NCI-H69 (cell line): ENCODE measurements around the gene CAMK2B.

Source experiments
- DNase-seq: peaks from one replicate; lab custom pipeline; 2025; lab: John Stamatoyannopoulos, UW

The CAMK2B gene

DNA sequence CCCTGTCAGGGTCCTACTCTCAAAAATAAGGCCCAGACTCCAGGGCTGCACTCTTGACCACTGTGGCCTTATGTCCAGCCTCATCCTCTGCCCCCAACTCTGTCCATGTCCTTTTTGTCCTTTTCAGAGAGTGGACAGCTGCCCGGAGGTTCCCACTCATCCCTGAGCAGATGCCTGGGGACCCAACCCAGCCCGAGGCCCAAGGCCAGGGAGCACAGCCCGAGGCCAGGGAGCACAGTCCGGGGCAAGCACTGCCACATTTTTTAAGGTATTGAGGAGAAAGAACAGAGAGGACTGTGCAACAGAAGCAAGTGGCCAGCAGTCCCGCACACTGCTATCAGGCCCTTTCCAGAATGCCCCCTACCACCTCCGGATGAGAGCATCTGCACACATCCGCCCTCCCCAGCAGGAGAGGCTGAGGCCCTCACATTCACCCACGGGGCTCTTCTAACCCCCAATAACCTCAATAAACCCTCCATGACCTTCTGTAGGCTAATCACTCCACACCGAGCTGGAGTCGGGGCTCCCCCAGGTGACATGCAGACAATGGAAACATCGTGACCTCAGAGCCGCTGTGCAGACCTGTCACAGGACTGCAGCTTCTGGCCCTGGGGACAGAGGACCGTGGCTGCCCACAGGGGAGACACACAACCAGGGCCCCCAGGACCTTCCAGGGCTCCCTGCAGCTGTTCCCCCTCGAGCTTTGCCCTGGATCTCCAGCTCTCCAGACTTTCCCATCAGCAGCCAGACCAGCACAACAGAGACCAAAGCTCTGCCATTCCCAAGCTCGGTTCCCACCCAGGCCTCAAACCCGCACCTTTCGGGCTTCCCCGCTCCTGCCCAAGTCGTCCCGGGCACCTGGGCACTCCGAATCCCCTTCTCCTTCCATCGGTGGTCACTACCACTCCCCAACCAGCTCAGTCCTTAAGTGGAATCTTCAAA, 51.4 kb downstream of the CAMK2B start:
- no peak for DNase-seq

- no peak for DNase-seq
Observed at GRCh38 chr7:44272981-44273380, 52.4 kb downstream of the CAMK2B start.

DNA sequence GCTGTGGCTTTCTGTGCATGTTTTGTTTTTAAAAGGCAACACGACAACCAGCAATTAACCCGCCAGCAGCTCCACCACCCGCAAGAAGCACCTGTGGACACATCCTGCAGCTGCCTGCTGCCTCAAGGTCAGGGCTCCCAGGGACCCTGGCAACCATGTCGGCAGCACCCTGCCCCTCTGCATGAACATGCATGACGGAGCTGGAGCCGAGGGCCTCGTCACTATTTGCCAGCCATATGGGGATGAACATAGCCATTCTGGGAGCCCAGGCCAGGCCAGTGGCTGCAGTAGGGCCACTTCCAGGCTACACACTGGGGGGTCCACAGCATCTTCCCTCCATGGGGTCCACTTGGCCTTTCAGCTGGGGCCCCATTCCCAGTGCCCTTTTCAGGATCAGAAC, 52.9 kb downstream of the CAMK2B start:
- peak; percentile 84 for DNase-seq

DNA sequence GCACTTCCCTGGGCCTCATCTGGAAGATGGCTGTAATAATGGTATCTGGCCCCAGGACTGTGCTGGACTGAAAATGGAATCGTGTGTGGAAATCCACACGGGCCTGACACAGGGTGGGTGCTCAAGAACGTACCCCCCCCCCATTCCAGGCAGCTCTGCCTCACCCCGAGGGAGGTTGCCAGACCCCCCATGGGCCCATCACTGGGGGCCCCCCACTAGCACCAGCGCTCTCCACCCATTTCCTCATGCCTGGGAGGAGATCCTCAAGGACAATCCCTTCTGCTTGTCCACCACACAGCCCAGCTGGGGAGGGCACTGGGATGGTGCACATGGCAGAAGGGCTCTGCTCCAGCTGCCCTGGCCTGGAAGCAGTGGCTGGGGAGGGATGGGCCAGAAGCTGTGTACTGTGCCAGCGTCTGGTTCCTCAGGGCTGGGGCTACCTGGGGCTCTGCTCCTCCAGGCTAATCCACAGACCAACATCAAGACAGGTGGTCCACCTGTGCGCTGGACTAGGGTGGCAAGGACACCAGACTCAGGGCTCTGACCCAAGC, 55.4 kb downstream of the CAMK2B start:
- DNase-seq = no peak

GRCh38 chr7:44269417-44269816, 56.0 kb downstream of the CAMK2B start:
- DNase-seq = no peak

- no peak for DNase-seq
Observed at GRCh38 chr7:44268671-44269070, 56.7 kb downstream of the CAMK2B start.

DNA sequence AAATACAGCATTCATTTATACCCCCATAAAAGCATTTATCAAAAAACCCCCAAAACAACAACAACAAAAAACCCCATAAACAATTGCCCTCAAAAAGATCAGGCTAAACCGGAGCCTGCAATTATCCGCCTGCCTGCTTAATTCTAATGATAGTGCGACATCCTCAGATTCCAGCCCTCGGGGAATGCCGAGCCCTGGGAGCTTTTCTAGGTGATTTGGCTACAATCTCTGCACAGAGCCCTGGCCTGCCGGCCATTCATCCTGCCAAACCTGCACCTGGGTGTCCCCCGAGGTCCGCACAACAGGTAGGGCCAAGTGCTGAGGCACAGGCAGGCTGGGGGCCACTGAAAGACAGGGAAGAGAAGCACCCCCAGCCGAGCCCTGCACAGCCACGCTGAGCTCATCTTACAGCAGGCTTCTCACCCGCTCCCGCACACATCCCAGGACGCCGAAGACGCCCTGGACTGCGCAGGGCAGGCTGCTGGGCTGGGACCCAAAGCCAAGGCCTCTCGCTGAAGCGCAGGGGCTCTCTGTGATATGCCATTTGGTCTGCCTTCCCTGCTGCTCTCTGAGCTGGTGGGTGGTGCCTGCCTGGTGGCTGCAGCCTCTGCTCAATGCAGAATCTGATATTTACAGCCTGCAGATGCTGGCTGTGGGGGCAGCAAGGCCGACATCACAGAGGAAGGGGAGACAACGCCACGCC, 57.5 kb downstream of the CAMK2B start:
- peak; percentile 91 for DNase-seq

DNA sequence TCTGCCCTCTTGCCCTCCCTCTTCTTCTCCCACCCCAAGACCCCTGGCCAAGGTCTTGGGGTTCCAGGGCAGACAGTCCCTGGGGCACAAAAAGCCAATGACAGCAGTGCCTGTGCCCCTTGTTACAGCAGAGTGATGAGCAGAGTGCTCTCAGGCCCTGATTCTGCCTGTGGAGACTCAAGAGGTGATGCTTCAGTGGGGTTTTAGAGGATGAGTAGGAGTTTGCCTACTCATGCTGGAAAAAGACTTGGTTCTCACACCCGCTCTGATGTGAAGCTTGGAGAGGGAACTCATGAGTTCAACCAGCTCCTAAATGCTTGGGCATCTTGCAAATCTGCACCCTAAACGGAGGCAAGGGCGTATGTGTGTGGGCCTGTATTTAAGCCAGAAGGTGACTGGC, 58.2 kb downstream of the CAMK2B start:
- DNase-seq = no peak

- no peak for DNase-seq
Observed at GRCh38 chr7:44266526-44266925, 58.9 kb downstream of the CAMK2B start.

- peak; percentile 56 for DNase-seq
Observed at GRCh38 chr7:44265728-44266127, 59.7 kb downstream of the CAMK2B start.

DNA sequence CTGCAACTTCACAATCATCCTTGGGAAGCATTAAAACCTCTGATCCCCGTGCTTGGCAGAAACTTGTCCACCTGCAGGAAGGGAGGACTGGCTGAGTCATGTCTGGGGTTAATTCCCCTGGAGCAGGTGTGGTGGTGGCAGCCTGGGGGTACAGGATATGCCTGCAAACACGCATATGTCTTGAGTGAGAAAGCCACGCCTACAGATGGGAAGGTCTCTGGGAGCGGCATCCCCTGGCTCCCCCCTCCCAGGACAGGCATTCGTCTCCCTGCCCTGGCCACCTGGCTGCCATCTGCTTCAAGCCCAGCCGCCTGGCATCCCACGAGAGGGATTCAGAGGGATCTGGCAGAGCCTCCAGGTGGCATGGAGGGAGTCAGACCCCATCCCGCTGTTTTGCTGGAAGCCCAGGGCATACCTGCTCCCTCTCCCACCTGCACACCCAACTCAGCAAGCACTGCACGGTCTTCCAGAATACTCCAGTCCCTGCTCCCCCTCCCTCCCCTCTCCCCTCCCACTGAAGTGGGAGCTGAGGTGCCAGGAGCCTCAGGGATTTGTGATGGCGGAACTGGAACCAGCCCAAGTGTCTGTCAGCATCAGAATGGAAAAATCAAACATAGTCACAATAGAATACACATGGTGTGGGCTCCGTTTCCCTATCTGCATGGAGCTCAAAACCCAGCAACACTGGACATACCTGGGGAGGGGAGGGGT, 61.0 kb downstream of the CAMK2B start:
- peak; percentile 99 for DNase-seq

DNA sequence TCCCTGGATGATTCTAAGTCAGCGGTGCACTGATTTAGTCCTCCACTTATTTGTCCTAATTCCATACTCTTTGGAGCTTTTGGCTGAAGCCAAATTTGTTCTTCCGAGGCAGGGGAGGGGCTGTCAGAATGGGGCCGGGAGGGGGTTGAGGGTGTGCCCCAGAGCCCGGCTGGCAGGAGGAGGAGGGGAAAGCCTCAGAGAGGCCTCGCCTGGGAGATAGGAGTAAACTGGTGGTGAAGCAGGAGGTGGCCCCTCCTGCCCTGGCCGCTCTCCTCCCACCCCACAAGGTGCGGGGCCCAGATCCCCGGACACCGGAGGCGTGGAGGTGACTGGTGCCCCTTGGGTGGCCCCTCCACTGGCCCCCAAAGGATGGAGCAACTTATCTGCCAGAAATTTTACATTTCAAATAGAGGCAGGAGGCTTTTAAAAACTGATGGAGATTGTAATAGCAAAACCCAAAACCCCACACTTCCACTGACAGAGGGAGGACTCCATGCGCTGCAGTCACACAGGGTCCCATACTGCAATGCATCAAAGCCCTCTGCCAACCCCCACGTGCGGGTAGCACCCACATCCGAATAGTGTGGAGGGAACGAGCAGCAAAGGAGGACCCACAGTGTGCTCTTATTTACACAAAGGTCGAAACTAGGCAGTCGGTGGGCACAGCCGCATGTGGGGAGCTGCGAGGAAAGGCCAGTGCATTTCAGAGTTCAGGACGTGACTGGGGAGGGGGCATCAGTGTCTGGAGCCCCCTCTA, 61.9 kb downstream of the CAMK2B start:
- no peak for DNase-seq

GRCh38 chr7:44262031-44262430, 63.4 kb downstream of the CAMK2B start:
- DNase-seq = peak; percentile 28

DNA sequence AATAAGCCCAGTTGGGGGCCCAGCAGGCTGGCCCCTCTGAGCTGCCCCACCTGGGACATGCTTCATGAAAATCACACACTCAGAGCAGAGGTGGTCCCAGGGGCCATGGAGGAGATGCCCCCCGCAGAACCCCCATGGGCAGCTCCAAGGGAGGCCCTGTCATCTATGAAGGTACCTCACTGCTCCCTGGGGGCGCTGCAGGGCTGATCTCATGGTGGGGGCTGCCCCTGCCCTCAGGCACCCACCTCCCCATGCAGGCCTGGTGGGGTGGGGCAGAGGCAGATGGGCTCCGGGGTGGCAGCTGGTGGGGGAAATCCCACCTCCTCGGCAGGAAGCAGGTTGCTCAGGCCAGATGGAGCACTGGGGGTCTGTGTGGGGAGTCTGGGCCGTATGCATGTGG, 64.2 kb downstream of the CAMK2B start:
- DNase-seq = peak; percentile 58

- DNase-seq = no peak
Observed at GRCh38 chr7:44259547-44260457, 65.6 kb downstream of the CAMK2B start.

DNA sequence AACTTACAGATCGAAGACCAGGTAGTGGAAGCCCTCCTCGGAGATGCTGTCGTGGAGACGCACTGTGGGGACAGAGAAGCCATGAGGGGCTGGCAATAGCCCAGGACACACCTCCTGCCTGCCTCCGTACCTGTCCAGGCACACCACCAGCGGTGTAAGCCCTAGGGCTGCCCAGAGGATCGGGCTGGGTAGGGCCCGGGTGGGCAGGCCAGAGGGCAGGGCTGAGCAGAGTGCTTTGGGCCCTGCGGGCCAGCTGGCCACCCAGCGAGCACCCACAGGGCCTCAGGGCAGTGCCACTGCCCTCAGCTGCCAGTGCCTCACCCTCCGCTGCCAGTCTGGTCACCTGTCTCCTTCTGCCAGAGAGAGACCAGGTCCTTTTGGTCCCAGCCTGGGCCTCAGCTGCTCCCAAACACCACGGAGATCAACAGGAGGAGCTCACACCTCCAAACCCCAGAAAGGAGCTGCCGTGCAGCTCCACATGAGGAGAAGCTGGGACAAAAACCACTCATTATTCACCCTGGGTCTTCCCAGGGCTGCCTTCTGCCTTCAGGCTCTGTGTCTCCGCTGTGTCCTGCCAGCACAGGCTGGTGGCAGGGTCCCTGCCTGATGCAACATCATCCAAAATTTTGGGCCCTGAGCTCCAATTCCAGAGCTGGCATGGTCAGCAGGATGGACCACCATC, 66.4 kb downstream of the CAMK2B start:
- DNase-seq = no peak

DNA sequence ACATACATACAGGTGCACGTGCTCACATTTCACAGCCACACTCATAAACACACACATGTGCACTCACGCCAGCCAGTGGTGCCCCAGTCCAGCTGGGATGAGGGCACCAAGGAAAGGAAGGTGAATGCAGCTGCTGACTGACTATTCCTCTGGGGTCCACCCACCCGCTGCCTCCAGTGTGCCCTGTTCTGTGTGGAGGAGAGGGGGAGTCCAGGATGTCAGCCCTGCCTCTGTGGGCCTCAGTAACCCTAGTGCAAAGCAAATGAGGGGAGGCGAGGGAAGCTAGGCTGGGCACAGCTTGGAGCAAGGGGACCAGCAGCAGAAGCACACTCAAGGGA, 67.0 kb downstream of the CAMK2B start:
- DNase-seq = no peak

DNA sequence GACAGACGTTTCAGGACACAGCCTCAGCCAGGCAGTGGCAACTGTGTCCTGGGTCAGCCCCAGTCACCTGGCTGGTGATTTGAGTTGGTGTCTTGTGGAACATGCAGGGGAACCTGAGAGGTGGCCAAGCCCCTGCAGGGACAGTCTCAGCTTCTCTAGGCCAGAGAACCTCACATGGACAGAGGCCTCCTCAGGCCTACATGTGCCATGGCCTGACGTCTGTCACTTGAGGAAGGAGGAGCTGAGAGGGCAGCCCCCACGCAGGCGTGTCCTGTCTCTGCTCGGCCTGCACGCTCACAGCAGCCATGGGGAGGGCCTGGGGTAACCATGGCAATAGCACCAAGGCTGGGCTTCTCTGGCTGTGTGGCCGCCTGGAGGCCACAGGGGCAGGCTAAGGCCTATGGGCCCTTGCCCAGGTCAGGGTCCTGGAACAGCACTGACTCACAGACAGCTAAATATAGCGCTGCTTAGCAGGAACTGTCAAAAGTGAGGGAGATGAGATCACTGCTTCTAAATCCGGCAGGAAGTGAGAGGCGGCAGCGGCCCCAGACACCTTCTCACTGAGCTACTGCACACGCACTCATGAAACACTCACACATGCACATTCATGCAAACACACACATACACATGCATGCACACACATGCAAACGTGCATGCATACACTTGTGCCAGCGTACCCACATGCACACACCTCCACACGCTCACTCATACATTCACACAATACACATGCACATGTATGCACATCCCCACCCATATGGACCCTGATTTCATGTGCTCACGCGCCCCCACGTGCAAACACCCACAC, 67.6 kb downstream of the CAMK2B start:
- no peak for DNase-seq

DNA sequence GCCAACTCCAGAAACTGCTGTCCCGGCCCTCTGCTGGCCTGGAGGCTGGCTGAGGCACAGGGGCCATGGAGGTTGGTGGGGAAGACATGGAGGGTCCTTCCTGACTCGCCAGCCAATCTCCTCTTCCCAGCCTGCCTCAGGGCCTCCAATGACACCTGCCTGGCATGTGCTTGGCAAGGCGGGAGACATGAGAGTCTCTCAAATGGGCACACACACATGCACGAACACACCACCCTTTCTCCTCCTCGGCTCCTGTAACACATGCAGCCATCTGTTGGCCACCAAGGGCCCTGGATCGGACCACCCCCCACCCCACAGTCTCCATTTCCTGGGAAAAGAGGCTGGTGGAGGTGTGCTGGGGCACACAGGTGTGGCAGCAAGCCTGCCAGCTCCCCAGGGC, 68.2 kb downstream of the CAMK2B start:
- DNase-seq = no peak
